NCI-H345 treated with DMSO at 0.1 percent for 48 hours (cell line): ENCODE data around the gene MGAT5B.
"Not testable (repeated sequence)": the region's sequence is repeated elsewhere in the genome, so short reads cannot be mapped to it uniquely, and the experiment has no call there.

Experiments
- DNase-seq: peaks from one replicate; lab custom pipeline; 2025; ENCODE audit not compliant: unreplicated experiment; lab: John Stamatoyannopoulos, UW

Gene MGAT5B

GRCh38 chr17:76845541-76846017 is 22.6 kb upstream of the MGAT5B start:
- no peak for DNase-seq

DNA sequence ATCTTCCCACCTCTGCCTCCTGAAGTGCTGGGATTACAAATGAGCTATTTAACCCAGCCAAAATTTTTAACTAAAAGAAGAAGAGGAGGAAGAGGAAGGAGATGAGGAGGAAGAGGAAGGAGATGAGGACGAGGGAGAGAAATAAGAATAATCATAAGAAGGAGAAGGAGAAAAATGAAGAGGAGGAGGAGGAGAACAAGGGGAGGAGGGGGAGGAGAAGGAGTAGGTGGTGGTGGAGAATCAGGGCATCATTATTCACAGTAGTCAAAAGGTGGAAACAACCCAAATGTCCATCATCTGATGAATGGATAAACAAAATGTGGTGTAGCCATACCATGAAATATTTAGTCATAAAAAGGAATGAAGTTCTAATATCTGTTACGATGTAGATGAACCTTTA is 21.2 kb upstream of the MGAT5B start:
- DNase-seq = no peak

GRCh38 chr17:76848670-76849069 is 19.5 kb upstream of the MGAT5B start:
- DNase-seq = no peak

DNA sequence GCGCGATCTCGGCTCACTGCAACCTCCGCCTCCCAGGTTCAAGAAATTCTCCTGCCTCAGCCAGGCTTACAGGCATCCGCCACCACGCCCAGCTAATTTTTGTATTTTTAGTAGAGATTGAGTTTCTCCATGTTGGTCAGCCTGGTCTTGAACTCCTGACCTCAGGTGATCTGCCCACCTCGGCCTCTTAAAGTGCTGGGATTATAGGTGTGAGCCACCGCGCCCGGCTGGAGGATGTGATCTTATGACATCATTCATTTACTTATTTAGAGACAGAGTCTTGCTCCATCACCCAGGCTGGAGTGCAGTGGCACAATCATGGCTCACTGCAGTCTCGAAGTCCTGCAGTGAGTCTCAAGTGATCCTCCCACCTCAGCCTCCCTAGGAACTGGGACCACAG is 19.0 kb upstream of the MGAT5B start:
- DNase-seq = not testable (repeated sequence)

GRCh38 chr17:76852843-76853242 is 15.4 kb upstream of the MGAT5B start:
- DNase-seq = no peak

DNA sequence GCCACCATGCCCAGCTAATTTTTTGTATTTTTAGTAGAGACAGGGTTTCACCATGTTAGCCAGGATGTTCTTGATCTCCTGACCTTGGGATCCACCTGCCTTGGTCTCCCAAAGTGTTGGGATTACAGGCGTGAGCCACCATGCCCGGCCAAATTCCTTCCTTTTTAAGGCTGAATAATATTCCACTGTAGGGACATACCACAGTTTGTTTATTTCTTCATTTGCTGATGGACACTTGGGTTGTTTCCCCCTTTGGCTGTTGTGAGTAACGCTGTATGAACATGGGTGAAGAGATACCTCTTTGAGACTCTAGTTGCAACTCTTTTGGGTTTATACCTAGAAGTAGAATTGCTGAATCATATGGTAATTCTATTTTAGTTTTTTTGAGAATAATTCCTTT is 13.1 kb upstream of the MGAT5B start:
- DNase-seq = no peak

GRCh38 chr17:76862079-76862478 is 6.1 kb upstream of the MGAT5B start:
- no peak for DNase-seq

DNA sequence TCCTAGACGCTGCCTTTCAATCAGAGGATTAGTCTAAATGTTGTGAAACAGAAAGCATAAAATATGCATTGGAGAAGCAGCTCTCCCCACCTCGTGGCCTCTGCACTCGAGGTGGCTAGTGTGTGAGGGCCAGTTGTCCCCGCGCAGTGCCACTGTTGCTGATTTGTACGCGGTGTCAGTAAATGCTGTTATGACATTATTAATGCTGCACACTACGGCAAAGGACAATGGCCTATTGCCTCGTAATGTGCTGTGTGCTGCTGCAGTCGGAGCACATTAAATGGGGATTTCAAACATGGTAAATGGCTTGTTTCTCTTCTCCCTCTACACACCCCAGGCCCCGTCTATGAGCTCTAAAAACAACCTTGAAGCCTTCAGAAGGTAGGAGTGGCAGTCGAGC is 5.7 kb upstream of the MGAT5B start:
- DNase-seq = no peak

- DNase-seq = no peak
These were observed 4.2 kb upstream of the MGAT5B start for GRCh38 chr17:76864024-76864423.

DNA sequence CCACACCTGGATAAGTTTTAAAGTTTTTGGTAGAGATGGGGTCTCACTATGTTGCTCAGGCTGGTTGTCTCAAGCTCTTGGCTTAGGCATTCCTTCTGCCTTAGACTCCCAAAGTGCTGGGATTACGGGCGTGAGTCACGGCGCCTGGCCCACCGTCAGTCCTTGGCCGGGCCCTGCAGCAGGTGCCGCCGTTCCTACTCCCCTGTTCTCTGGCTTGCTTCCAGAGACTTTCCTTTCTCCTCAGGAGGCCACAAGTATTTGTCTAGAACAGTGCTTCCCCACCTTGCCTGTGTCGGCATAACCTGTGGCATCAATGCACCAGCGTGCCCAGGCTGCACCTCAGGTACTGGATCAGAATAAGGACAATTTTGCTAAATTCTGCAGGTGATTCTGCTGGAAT is 3.0 kb upstream of the MGAT5B start:
- peak; percentile 17 for DNase-seq

DNA sequence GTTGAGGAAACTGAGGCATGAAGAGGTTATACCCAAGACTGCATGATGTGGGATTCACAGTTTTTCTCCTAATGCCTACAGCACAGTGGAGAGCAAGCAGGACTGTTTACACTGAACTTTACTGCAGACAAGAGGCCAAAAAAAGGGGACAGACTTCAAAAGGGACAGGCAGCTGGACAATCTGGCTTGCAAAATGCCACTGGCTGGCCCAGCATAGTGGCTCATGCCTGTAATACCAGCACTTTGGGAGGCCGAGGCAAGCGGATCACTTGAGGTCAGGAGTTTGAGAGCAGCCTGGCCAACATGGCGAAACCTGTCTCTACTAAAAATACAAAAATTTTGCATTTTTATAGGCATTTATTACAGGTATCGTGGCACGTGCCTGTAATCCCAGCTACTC is 2.0 kb upstream of the MGAT5B start:
- DNase-seq = no peak

DNA sequence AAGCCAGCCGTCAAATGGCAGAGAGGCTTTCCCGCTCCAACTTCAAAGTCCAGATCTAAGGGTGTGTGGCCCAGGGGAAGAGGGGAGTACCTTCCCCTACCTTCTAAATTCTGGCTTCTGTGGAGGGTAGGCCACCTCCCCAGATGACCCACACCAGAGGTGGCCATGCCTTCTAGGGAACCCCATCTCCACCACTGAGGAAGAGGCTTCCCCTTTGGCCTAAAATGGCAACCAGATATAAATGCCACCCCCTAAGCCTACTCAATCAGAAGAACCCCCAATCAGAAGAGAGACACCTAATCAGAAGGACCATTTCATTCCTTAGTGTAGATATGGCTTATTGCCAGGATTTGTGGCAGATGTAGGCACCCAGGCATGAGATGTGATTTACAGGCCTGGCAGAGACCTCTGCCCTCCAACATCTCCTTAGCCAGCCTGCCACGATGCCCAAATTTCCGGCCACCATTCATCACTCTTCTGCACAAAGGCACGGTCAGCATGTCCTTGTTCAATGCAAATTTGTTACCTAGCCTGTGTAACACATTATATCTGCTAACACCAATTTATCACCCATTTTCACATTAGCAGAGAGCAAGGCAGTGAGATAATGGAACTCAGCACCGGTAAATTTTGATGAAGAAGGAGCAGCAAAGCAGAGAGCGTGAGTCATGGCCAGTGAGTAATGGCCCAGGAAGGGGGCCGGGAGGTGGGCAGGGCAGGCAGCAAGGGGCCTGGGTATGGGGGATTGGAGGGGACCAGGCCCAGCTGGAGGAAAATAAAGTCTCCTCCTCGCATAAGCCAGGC is 1.2 kb upstream of the MGAT5B start:
- DNase-seq = peak; percentile 37

GRCh38 chr17:76867578-76868175 is 527 bp upstream of the MGAT5B start:
- DNase-seq = no peak

- no peak for DNase-seq
These were observed 678 bp downstream of the MGAT5B start for GRCh38 chr17:76868669-76869495.

GRCh38 chr17:76869496-76870376 is 1.5 kb downstream of the MGAT5B start:
- no peak for DNase-seq

GRCh38 chr17:76870377-76870714 is 2.1 kb downstream of the MGAT5B start:
- no peak for DNase-seq

DNA sequence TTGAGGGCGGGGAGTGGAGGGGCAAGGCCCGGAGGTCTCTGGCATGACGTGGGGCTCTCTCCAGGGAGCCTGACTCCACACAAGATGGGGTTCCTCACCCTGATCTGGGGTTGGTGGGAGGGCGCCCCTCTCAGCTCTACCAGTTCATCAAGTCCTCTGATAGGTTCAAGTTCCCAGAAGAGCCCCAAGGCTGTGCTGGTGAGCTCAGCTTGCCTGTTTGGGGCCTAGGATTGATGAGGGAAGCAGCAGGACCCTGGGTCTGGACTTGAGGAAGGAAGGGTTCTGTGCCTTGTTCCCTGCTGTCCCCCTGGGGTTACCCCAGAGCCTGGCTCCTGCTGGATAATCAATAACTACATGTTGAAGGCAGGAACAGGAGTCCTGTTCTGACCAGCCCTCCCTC is 3.5 kb downstream of the MGAT5B start:
- DNase-seq = no peak

DNA sequence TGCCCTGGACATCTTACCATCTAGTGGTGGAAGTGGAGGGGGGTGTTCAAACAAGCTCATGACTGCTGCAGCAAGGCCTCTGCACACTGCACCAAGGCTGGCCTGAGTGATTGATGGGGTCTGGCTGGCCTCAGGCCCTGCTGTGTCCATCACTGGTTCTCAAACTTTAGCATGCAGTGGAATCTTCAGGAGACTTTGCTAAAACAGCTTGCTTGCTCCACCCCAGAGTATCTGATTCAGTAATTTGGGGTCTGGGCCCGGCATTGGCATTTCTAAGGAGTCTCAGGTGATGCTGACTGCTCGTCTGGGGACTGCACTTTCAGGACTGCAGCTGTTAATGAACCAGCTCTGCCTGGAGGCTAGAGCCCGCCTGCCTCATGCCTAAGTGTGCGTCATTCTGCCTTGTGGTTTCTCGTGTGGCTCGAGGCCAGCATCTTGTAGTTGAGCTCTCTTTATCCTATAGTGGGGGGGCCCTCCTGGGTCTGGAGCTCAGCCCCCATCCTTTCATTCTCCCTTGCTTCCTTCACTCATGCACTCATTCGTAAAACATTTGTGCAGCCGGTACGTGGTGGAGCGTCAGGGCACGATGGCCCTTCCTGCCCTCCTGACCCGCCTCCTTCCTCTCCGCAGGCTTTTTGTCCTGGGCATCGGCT is 4.1 kb downstream of the MGAT5B start:
- DNase-seq = no peak

DNA sequence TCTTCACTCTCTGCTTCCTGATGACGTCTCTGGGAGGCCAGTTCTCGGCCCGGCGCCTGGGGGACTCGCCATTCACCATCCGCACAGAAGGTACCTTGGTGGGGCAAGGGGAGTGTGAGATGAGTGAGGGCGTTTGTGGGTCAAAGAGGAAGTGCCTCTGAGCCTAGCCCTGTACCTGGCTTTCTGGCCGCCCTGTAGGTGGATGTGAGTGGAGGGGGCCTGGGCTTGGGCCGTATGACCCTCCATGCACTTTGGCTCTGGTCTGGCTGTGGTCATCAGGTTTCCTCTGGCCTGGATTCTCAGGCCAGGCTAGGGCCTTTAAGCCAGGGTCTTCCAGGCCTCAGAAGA is 4.6 kb downstream of the MGAT5B start:
- no peak for DNase-seq

DNA sequence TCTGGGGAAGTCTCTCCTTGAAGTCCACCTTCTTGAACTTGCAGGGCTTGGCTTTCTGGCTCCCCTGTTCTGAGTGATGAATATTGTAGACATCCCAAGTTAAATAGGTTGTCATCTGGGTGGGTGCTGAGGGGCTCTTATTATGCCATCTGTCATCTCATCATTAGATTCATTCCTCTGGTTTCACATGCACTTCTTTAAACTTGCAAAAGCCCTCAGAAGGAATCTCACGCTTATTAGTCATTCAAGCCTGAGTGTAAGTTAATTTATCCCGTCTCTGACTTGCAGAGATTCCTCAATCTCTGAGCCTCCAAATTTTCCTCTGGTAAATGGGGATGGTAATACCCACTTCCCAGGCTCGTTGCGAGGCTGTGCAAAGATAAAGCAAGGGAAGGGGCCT is 5.7 kb downstream of the MGAT5B start:
- DNase-seq = no peak

DNA sequence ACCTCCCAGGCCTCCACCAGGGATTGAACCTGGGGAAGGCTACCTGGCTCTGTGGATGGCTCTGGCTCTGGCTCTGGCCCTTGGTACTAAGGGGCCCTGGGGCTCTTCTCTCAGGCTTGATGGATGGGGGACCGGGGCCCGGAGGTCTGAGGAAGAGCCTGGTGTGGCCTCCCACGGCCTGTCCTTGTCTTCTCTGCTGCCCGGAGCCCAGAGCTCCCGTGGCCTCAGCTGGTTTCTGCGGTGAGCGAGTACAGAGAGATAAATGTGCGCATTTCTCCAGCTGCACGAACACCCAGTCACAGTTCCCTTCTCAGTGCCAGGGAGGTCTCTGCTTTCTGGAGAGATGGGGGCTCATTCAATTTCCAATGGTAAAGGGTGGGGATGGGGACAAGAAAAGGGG is 9.2 kb downstream of the MGAT5B start:
- no peak for DNase-seq
